ENCODE measurements around the gene EDIL3.

DNA sequence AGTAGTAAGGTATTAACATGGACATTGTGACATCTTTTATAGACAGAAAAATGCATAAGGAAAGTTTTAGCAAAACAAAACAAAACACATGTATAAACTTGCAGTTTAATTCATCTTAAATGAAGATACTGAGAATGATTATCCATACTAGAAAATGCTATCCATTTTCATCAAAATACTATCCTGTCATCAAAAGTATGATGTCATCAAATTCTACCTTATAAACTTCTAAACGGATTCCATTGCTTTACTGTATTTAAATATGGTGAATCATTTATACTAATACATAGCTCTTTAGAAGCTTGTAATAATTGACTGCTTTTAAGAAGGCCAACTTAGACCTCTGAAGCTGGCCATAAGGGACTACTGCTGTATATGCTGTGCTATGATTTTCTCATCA, 221.0 kb downstream of the EDIL3 start:
- TF ChIP-seq, protein P1, sequence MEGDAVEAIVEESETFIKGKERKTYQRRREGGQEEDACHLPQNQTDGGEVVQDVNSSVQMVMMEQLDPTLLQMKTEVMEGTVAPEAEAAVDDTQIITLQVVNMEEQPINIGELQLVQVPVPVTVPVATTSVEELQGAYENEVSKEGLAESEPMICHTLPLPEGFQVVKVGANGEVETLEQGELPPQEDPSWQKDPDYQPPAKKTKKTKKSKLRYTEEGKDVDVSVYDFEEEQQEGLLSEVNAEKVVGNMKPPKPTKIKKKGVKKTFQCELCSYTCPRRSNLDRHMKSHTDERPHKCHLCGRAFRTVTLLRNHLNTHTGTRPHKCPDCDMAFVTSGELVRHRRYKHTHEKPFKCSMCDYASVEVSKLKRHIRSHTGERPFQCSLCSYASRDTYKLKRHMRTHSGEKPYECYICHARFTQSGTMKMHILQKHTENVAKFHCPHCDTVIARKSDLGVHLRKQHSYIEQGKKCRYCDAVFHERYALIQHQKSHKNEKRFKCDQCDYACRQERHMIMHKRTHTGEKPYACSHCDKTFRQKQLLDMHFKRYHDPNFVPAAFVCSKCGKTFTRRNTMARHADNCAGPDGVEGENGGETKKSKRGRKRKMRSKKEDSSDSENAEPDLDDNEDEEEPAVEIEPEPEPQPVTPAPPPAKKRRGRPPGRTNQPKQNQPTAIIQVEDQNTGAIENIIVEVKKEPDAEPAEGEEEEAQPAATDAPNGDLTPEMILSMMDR (IDR thresholded peaks at IDR 0.05) = no peak
- TF ChIP-seq POLR2A (IDR thresholded peaks at IDR 0.05) = no peak

All from esophagus squamous epithelium (tissue), 4 donors.